K562 (cell line): ENCODE measurements around the gene TTC16. TPM values are rescaled to one million over a fixed set of nuclear protein-coding genes. Genes with fewer than 3 reads are reported as not detected.

ENCODE experiments used
- FOXA3 ChIP-seq, 2 experiments: fragments of 450-650 bp in 1 of 2; sonication (generic) in 1 of 2; formaldehyde crosslinking; IDR thresholded peaks in 1 of 2; conservative IDR thresholded peaks in 1 of 2; 2 replicates each; pipeline versions ENCODE4 v1.4.0 to v1.8.0; 2020 to 2022; ENCODE audit warnings: mild to moderate bottlenecking in 2 of 2, missing genetic modification reagents in 1 of 2
- MAZ ChIP-seq, 2 experiments: fragments of 450-650 bp in 1 of 2; sonication (generic) in 1 of 2; formaldehyde crosslinking; IDR thresholded peaks in 1 of 2; conservative IDR thresholded peaks in 1 of 2; 2 replicates each; pipeline versions ENCODE4 v1.4.0 to v1.5.0; 2020; ENCODE audit warnings: mild to moderate bottlenecking in 1 of 2, missing genetic modification reagents in 1 of 2
- SMARCA4 ChIP-seq: fragments of 450-650 bp; IDR thresholded peaks from 2 replicates; pipeline ENCODE4 v1.6.1; 2016
- polyA plus RNA-seq, 8 experiments: library from polyadenylated mRNA; depleted of rRNA in 4 of 8; stranded (reverse) in 5 of 8; unstranded in 3 of 8; fragments of >200 nt; fragmentation: Nextera tagmentation in 2 of 8; fragmentation: Illumina TruSeq in 1 of 8; extraction: Ambion mirVana in 2 of 8; extraction: Trizol in 1 of 8; gene quantifications; 2 replicates each; pipeline versions ENCODE4 v1.2.1 to v1.2.3, GENCODE V29; 2011 to 2014; ENCODE audit warnings: inconsistent platforms in 1 of 8, missing spikeins in 1 of 8
- total RNA-seq, 7 experiments: library from RNA; depleted of rRNA in 6 of 7; stranded (reverse); fragments of >200 nt in 6 of 7; fragmentation: Illumina TruSeq in 2 of 7; extraction: Trizol in 2 of 7; gene quantifications; 2 replicates each; pipeline versions ENCODE4 v1.2.1 to v1.2.3, GENCODE V29; 2011 to 2021; ENCODE audit warnings: low replicate concordance in 1 of 7
- TF ChIP-seq, protein P1 (sequence below), 2 experiments: fragments of 450-650 bp; IDR thresholded peaks; 2 replicates each; pipeline ENCODE4 v1.6.1; 2016; ENCODE audit warnings: mild to moderate bottlenecking in 2 of 2, borderline replicate concordance in 1 of 2, low read depth in 1 of 2, moderate library complexity in 1 of 2
- TF ChIP-seq, protein P2 (sequence below), 3 experiments: fragments of 200-800 bp in 1 of 3; fragments of 250-450 bp in 1 of 3; fragments of 450-650 bp in 1 of 3; sonication (Bioruptor Pico) in 1 of 3; sonication (Bioruptor generic) in 1 of 3; formaldehyde crosslinking in 1 of 3; IDR thresholded peaks; 2 replicates each; pipeline versions ENCODE4 v1.6.1 to v1.8.0; 2016 to 2022; ENCODE audit warnings: mild to moderate bottlenecking in 2 of 3, missing genetic modification characterization in 2 of 3, missing compliant biosample characterization in 1 of 3, moderate library complexity in 1 of 3
- TF ChIP-seq, protein P3 (sequence below): fragments of 250-450 bp; sonication (Bioruptor Pico); IDR thresholded peaks from 2 replicates; pipeline ENCODE4 v1.4.0; 2020; ENCODE audit warnings: mild to moderate bottlenecking, moderate library complexity
- TF ChIP-seq, protein P4 (sequence below), 2 experiments: IDR thresholded peaks; 2 replicates each; pipeline ENCODE4 v1.6.1; 2011; ENCODE audit warnings: borderline replicate concordance in 1 of 2, control low read depth in 1 of 2, low read depth in 1 of 2, low read length in 1 of 2, mild to moderate bottlenecking in 1 of 2, mixed read lengths in 1 of 2, moderate library complexity in 1 of 2; ENCODE audit not compliant: insufficient read depth in 1 of 2, insufficient read length in 1 of 2, poor library complexity in 1 of 2, severe bottlenecking in 1 of 2; ENCODE audit errors: extremely low read depth in 1 of 2

Gene TTC16
- total and polyA plus RNA-seq, 9 of the 15 experiments (the other 6 are each of a cell fraction or from before 2014, with no cell fraction given) = 0.11 TPM; not detected in 8

DNA sequence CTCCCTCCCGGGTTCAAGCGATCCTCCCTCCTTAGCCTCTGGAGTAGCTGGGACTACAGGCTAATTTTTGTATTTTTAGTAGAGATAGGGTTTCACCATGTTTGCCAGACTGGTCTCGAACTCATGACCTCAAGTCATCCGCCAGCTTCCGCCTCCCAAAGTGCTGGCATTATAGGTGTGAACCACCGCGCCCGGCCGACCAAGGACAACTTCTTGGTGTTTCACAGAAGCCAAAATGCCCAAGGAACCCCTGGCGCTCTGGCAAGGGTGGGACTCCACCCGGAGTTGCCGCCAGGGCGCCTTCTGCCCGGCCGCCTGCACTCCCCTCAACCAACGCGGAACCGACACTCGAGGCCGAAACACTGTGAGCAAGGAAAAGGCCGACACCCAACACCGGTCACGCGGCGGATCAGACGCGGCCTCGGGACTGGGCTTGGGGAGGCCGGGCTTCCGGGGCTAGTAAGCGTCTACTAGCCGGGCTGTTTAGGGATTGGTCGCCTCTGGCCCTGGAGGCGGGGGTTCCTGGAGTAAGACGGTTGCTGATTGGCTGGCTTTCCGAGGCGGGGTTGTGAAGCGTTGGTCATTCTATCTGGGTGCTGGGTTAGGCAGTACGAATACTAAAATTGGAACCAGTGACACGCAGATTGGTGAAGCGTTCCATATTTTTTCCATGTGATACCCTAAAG is 16.8 kb upstream of the TTC16 start (continued):
- TF ChIP-seq, protein P1, sequence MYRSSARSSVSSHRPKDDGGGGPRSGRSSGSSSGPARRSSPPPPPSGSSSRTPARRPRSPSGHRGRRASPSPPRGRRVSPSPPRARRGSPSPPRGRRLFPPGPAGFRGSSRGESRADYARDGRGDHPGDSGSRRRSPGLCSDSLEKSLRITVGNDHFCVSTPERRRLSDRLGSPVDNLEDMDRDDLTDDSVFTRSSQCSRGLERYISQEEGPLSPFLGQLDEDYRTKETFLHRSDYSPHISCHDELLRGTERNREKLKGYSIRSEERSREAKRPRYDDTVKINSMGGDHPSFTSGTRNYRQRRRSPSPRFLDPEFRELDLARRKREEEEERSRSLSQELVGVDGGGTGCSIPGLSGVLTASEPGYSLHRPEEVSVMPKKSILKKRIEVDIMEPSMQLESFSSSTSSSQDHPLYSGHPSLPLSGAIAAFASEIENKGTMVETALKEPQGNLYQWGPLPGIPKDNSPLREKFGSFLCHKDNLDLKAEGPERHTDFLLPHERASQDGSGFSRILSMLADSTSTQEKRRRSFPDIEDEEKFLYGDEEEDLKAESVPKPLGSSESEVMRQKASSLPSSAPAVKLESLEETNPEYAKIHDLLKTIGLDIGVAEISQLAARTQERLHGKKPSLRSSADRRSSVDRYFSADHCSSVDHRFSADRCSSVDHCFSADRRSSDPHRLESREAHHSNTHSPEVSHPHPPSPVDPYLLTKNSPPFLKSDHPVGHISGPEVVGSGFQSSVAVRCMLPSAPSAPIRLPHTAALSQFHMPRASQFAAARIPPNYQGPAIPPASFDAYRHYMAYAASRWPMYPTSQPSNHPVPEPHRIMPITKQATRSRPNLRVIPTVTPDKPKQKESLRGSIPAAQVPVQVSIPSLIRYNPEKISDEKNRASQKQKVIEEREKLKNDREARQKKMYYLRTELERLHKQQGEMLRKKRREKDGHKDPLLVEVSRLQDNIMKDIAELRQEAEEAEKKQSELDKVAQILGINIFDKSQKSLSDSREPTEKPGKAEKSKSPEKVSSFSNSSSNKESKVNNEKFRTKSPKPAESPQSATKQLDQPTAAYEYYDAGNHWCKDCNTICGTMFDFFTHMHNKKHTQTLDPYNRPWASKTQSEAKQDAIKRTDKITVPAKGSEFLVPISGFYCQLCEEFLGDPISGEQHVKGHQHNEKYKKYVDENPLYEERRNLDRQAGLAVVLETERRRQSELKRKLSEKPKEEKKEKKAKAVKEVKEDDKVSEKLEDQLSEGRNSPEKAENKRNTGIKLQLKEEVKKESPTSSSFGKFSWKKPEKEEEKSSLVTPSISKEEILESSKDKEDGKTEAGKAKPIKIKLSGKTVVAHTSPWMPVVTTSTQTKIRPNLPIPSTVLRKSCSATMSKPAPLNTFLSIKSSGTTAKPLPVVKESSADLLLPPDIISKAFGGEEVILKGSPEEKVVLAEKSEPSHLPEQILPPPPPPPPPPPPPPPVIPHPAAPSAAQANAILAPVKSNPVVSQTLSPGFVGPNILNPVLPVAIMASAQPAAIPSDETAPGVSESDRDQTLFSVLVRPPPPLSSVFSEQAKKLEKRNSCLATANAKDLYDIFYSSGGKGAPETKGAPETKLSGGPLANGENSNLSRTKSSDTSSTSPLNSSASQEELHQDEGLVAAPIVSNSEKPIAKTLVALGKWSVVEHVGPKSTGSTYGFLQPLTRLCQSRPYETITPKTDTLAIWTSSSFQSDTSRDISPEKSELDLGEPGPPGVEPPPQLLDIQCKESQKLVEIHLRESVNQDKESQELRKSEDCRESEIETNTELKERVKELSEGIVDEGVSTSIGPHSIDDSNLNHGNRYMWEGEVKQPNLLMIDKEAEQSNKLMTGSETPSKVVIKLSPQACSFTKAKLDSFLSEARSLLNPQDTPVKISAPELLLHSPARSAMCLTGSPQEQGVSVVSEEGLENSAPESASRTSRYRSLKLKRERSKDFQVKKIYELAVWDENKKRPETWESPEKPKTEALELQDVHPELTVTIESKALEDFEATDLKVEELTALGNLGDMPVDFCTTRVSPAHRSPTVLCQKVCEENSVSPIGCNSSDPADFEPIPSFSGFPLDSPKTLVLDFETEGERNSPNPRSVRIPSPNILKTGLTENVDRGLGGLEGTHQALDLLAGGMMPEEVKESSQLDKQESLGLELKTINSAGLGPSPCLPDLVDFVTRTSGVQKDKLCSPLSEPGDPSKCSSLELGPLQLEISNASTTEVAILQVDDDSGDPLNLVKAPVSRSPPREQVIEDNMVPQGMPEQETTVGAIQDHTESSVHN (IDR thresholded peaks at IDR 0.05; ENCODE audit: borderline replicate concordance in 1 of 2, low read depth in 1 of 2) = no peak
- TF ChIP-seq MAZ (CRISPR knock-in tag; conservative IDR thresholded peaks at IDR 0.05 in 1 of 2, IDR thresholded peaks at IDR 0.05 in 1 of 2) = peak; percentile 62 to 81
- TF ChIP-seq, protein P2, sequence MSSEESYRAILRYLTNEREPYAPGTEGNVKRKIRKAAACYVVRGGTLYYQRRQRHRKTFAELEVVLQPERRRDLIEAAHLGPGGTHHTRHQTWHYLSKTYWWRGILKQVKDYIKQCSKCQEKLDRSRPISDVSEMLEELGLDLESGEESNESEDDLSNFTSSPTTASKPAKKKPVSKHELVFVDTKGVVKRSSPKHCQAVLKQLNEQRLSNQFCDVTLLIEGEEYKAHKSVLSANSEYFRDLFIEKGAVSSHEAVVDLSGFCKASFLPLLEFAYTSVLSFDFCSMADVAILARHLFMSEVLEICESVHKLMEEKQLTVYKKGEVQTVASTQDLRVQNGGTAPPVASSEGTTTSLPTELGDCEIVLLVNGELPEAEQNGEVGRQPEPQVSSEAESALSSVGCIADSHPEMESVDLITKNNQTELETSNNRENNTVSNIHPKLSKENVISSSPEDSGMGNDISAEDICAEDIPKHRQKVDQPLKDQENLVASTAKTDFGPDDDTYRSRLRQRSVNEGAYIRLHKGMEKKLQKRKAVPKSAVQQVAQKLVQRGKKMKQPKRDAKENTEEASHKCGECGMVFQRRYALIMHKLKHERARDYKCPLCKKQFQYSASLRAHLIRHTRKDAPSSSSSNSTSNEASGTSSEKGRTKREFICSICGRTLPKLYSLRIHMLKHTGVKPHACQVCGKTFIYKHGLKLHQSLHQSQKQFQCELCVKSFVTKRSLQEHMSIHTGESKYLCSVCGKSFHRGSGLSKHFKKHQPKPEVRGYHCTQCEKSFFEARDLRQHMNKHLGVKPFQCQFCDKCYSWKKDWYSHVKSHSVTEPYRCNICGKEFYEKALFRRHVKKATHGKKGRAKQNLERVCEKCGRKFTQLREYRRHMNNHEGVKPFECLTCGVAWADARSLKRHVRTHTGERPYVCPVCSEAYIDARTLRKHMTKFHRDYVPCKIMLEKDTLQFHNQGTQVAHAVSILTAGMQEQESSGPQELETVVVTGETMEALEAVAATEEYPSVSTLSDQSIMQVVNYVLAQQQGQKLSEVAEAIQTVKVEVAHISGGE (CRISPR knock-in tag; IDR thresholded peaks at IDR 0.05) = peak in 1 of 3 experiments; percentile 76; a peak in 2 of 6 replicates
- TF ChIP-seq, protein P3, sequence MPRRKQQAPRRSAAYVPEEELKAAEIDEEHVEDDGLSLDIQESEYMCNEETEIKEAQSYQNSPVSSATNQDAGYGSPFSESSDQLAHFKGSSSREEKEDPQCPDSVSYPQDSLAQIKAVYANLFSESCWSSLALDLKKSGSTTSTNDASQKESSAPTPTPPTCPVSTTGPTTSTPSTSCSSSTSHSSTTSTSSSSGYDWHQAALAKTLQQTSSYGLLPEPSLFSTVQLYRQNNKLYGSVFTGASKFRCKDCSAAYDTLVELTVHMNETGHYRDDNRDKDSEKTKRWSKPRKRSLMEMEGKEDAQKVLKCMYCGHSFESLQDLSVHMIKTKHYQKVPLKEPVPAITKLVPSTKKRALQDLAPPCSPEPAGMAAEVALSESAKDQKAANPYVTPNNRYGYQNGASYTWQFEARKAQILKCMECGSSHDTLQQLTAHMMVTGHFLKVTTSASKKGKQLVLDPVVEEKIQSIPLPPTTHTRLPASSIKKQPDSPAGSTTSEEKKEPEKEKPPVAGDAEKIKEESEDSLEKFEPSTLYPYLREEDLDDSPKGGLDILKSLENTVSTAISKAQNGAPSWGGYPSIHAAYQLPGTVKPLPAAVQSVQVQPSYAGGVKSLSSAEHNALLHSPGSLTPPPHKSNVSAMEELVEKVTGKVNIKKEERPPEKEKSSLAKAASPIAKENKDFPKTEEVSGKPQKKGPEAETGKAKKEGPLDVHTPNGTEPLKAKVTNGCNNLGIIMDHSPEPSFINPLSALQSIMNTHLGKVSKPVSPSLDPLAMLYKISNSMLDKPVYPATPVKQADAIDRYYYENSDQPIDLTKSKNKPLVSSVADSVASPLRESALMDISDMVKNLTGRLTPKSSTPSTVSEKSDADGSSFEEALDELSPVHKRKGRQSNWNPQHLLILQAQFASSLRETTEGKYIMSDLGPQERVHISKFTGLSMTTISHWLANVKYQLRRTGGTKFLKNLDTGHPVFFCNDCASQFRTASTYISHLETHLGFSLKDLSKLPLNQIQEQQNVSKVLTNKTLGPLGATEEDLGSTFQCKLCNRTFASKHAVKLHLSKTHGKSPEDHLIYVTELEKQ = no peak
- TF ChIP-seq, protein P4, sequence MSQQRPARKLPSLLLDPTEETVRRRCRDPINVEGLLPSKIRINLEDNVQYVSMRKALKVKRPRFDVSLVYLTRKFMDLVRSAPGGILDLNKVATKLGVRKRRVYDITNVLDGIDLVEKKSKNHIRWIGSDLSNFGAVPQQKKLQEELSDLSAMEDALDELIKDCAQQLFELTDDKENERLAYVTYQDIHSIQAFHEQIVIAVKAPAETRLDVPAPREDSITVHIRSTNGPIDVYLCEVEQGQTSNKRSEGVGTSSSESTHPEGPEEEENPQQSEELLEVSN (IDR thresholded peaks at IDR 0.05; ENCODE audit: borderline replicate concordance in 1 of 2, extremely low read depth in 1 of 2, insufficient read depth in 1 of 2, insufficient read length in 1 of 2, low read depth in 1 of 2, low read length in 1 of 2, poor library complexity in 1 of 2, severe bottlenecking in 1 of 2) = peak; percentile 96
- TF ChIP-seq FOXA3 (CRISPR knock-in tag; conservative IDR thresholded peaks at IDR 0.05 in 1 of 2, IDR thresholded peaks at IDR 0.05 in 1 of 2) = no peak; a peak in 1 of 4 replicates
- TF ChIP-seq SMARCA4 = no peak
